Left forelimb (tissue), 1 donor: ENCODE measurements around the gene CES1.
"Not testable (repeated sequence)": the region's sequence is repeated elsewhere in the genome, so short reads cannot be mapped to it uniquely, and the experiment has no call there.

Experiments
- DNase-seq: peaks from one replicate; pipeline ENCODE4 v3.0.0-alpha.2; 2018; ENCODE audit warnings: low spot score

Gene CES1

GRCh38 chr16:55832773-55833691, at the start of gene CES1:
Gene CES1 (minus strand): TSS chr16:55833096. CDS start chr16:55833055, 41 bp downstream.
- DNase-seq, result peak; percentile 42

- peak; percentile 47 for DNase-seq
Measured at GRCh38 chr16:55876854-55877253, 44.0 kb upstream of the CES1 start.

- DNase-seq, result no peak
Measured at GRCh38 chr16:55875273-55875672, 42.4 kb upstream of the CES1 start, which contains the start of gene CES5A. Gene CES5A (minus strand): TSS chr16:55875373. CDS start chr16:55875221, 152 bp downstream.

GRCh38 chr16:55873122-55873521, 40.2 kb upstream of the CES1 start:
- DNase-seq, result no peak

GRCh38 chr16:55872130-55872529, 39.2 kb upstream of the CES1 start:
- no peak for DNase-seq

- no peak for DNase-seq
Measured at GRCh38 chr16:55871411-55872038, 38.6 kb upstream of the CES1 start.

- DNase-seq, result no peak
Measured at GRCh38 chr16:55868980-55869379, 36.1 kb upstream of the CES1 start.

- DNase-seq, result no peak
Measured at GRCh38 chr16:55868137-55868536, 35.2 kb upstream of the CES1 start.

- no peak for DNase-seq
Measured at GRCh38 chr16:55861288-55861687, 28.4 kb upstream of the CES1 start.

GRCh38 chr16:55857650-55858049, 24.8 kb upstream of the CES1 start:
- not testable (repeated sequence) for DNase-seq

GRCh38 chr16:55856950-55857349, 24.1 kb upstream of the CES1 start:
- no peak for DNase-seq

GRCh38 chr16:55853114-55853513, 20.2 kb upstream of the CES1 start:
- DNase-seq, result no peak

GRCh38 chr16:55849536-55849935, 16.6 kb upstream of the CES1 start:
- no peak for DNase-seq

GRCh38 chr16:55846598-55847346, 13.9 kb upstream of the CES1 start:
- DNase-seq, result no peak

- DNase-seq, result no peak
Measured at GRCh38 chr16:55843105-55843395, 10.2 kb upstream of the CES1 start.

- DNase-seq, result no peak
Measured at GRCh38 chr16:55842369-55843104, 9.6 kb upstream of the CES1 start.

- no peak for DNase-seq
Measured at GRCh38 chr16:55839115-55839514, 6.2 kb upstream of the CES1 start.

GRCh38 chr16:55836158-55836611, 3.3 kb upstream of the CES1 start:
- DNase-seq, result no peak

GRCh38 chr16:55835581-55835980, 2.7 kb upstream of the CES1 start:
- no peak for DNase-seq

GRCh38 chr16:55835173-55835572, 2.3 kb upstream of the CES1 start:
- not testable (repeated sequence) for DNase-seq

- no peak for DNase-seq
Measured at GRCh38 chr16:55834049-55834448, 1.2 kb upstream of the CES1 start.

- no peak for DNase-seq
Measured at GRCh38 chr16:55832425-55832772, 497 bp downstream of the CES1 start.
